Measurements from ENCODE around the gene QKI. TPM values are rescaled to one million over a fixed set of nuclear protein-coding genes. Genes with fewer than 3 reads are reported as not detected.

The QKI gene
- total and polyA plus RNA-seq, 3 experiments from 2014 or later = 27.5 to 58.8 (median 56.5) TPM

- DNase-seq = no peak
- peaks cover 42 to 62% (median 59%) of the 10 kb centered on the region in 3 donors for H3K4me1 Mint-ChIP-seq
- Histone ChIP-seq H3K36me3 (ENCODE audit: insufficient read depth, low read length) (no peaks in the 10 kb centered on the region), H3K27me3 (ENCODE audit: insufficient read depth, low read length, poor library complexity, severe bottlenecking) (no peaks in the 10 kb centered on the region), H3K4me1 (ENCODE audit: insufficient read depth, low read length) (peaks cover 32% of the 10 kb centered on the region), H3K27ac (ENCODE audit: low read depth, low read length) (peak overlapping the region; percentile 19), H3K9me3 (ENCODE audit: low read length) (no peaks in the 10 kb centered on the region), H3K4me3 (ENCODE audit: low read length) (no peak overlapping the region)
- peaks cover 0 to 13% (median 0%) of the 10 kb centered on the region in 3 donors for H3K36me3 Mint-ChIP-seq
- H3K27me3 Mint-ChIP-seq = peaks cover 0 to 2% of the 10 kb centered on the region in 2 donors
- ChIA-PET POLR2A (no interaction called here), CTCF (interaction anchor here (1.3 kb wide), 1 partner anchor 144 kb away, joined by 3 read pairs; no protein-coding TSS in a partner anchor)
- peak overlapping the region in 5 of 7 donors; percentile 49 to 96 (median 64) for H3K4me3 Mint-ChIP-seq
- no peaks in the 10 kb centered on the region for H3K9me3 Mint-ChIP-seq
- peak overlapping the region in 2 of 8 donors; percentile 63 to 96 for H3K27ac Mint-ChIP-seq
Measured at GRCh38 chr6:163417595-163417994, 3.1 kb downstream of the QKI start.

GRCh38 chr6:163418311-163419029, 4.0 kb downstream of the QKI start:
- H3K27me3 ChIP-seq (ENCODE audit: insufficient read depth, low read length, poor library complexity, severe bottlenecking) = no peaks in the 10 kb centered on the region
- H3K36me3 ChIP-seq (ENCODE audit: insufficient read depth, low read length) = no peaks in the 10 kb centered on the region
- DNase-seq = no peak
- H3K27ac Mint-ChIP-seq = peak overlapping the region in 4 of 8 donors; percentile 17 to 44 (median 29)
- no peak overlapping the region for H3K4me3 ChIP-seq (ENCODE audit: low read length)
- POLR2A ChIA-PET = no interaction called here
- H3K27ac ChIP-seq (ENCODE audit: low read depth, low read length) = peak overlapping the region; percentile 27
- H3K4me3 Mint-ChIP-seq = peak overlapping the region in 4 of 7 donors; percentile 3 to 53 (median 30)
- CTCF ChIA-PET = interaction anchor here (1.6 kb wide), 1 partner anchor 136 kb away, joined by 3 read pairs; no protein-coding TSS in a partner anchor
- no peaks in the 10 kb centered on the region for H3K9me3 Mint-ChIP-seq
- no peaks in the 10 kb centered on the region for H3K9me3 ChIP-seq (ENCODE audit: low read length)
- peaks cover 38 to 60% (median 57%) of the 10 kb centered on the region in 3 donors for H3K4me1 Mint-ChIP-seq
- peaks cover 0 to 11% (median 0%) of the 10 kb centered on the region in 3 donors for H3K36me3 Mint-ChIP-seq
- H3K27me3 Mint-ChIP-seq = peaks cover 0 to 2% of the 10 kb centered on the region in 2 donors
- H3K4me1 ChIP-seq (ENCODE audit: insufficient read depth, low read length) = peaks cover 27% of the 10 kb centered on the region

DNA sequence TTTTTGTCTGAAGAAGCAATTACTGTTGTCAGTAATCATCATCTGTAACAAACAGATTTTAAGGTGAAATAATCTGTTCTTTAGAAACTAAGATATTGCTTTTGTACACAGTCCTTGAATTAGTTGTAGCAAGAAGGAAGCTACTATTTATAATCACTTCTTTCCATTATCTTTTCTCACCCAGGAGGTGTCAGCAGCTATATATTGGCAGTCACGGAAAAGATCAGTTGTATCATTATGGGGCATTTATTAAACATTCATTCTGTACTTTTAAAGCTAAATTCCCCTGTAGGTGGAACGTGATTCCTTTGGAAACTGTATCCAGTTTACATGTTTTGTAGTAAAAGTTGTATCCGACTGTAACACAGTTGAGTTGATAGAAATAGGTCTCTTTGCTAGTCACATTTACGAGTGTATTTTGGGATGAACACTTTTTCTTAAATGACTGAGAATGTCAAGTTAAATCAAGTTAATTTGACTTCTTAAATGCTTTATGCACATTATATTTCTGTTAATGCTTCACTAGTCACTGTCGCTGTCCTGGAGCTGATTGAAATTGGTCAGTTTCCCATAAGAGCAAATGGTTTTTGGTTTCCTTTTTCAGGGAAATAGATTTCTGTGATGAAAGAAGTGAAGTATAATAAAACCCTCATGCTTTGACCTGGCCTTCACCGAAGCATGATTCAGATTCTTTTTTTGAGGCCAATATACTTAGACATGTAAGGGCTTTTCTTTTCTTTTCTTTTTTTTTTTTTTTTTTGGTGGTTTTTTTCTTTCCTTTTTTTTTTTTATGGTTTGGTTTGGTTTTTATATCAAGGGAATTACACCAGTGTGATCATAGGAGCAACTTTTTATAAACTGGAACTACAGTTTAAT, 5.1 kb downstream of the QKI start:
- H3K4me1 Mint-ChIP-seq = peaks cover 44 to 69% (median 66%) of the 10 kb centered on the region in 3 donors
- Histone ChIP-seq H3K36me3 (ENCODE audit: insufficient read depth, low read length) (no peaks in the 10 kb centered on the region), H3K4me3 (ENCODE audit: low read length) (no peak overlapping the region), H3K27me3 (ENCODE audit: insufficient read depth, low read length, poor library complexity, severe bottlenecking) (no peaks in the 10 kb centered on the region), H3K4me1 (ENCODE audit: insufficient read depth, low read length) (peaks cover 27% of the 10 kb centered on the region), H3K27ac (ENCODE audit: low read depth, low read length) (peak overlapping the region; percentile 20), H3K9me3 (ENCODE audit: low read length) (no peaks in the 10 kb centered on the region)
- CTCF ChIA-PET = interaction anchor here (0.8 to 1.6 kb wide), 2 partner anchors 135 kb away, joined by 3 read pairs; no protein-coding TSS in a partner anchor
- peak overlapping the region in 4 of 7 donors; percentile 24 to 70 (median 46) for H3K4me3 Mint-ChIP-seq
- no peak for DNase-seq
- H3K9me3 Mint-ChIP-seq = no peaks in the 10 kb centered on the region
- peaks cover 0 to 11% (median 0%) of the 10 kb centered on the region in 3 donors for H3K36me3 Mint-ChIP-seq
- peaks cover 0 to 2% of the 10 kb centered on the region in 2 donors for H3K27me3 Mint-ChIP-seq
- POLR2A ChIA-PET = no interaction called here
- H3K27ac Mint-ChIP-seq = peak overlapping the region in 2 of 8 donors; percentile 15 to 62

DNA sequence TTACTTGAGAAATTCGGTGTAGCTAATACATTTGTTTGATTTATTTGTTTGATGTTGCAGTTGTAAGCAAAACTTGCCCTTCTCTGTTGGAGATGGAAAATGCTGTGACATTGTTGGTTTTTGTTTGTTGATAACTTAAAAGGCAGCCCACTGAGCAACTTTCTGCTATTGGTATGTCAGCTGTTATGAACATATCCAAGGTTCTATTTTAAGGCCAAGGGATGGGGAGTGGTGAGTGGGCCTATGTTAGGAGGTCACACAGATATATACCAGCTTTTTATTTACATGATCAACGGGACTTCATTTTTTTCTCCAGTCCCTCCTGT, 5.7 kb downstream of the QKI start:
- Mint-ChIP-seq H3K4me3 (peak overlapping the region in 2 of 7 donors; percentile 21 to 31), H3K27me3 (peaks cover 0 to 2% of the 10 kb centered on the region in 2 donors), H3K9me3 (no peaks in the 10 kb centered on the region), H3K27ac (peak overlapping the region in 3 of 8 donors; percentile 15 to 62 (median 21)), H3K4me1 (peaks cover 49 to 74% (median 71%) of the 10 kb centered on the region in 3 donors), H3K36me3 (peaks cover 0 to 11% (median 0%) of the 10 kb centered on the region in 3 donors)
- POLR2A ChIA-PET = no interaction called here
- no peaks in the 10 kb centered on the region for H3K9me3 ChIP-seq (ENCODE audit: low read length)
- H3K27me3 ChIP-seq (ENCODE audit: insufficient read depth, low read length, poor library complexity, severe bottlenecking) = no peaks in the 10 kb centered on the region
- H3K36me3 ChIP-seq (ENCODE audit: insufficient read depth, low read length) = no peaks in the 10 kb centered on the region
- DNase-seq = no peak
- H3K27ac ChIP-seq (ENCODE audit: low read depth, low read length) = no peak overlapping the region
- peaks cover 27% of the 10 kb centered on the region for H3K4me1 ChIP-seq (ENCODE audit: insufficient read depth, low read length)
- CTCF ChIA-PET = interaction anchor here (0.8 kb wide), 1 partner anchor 134 kb away, joined by 3 read pairs; no protein-coding TSS in a partner anchor
- no peak overlapping the region for H3K4me3 ChIP-seq (ENCODE audit: low read length)

- H3K4me1 Mint-ChIP-seq = peaks cover 44 to 70% (median 58%) of the 10 kb centered on the region in 3 donors
- ChIA-PET CTCF (no interaction called here), POLR2A (no interaction called here)
- Histone ChIP-seq H3K4me3 (ENCODE audit: low read length) (no peak overlapping the region), H3K27ac (ENCODE audit: low read depth, low read length) (no peak overlapping the region), H3K9me3 (ENCODE audit: low read length) (no peaks in the 10 kb centered on the region), H3K4me1 (ENCODE audit: insufficient read depth, low read length) (peaks cover 20% of the 10 kb centered on the region), H3K36me3 (ENCODE audit: insufficient read depth, low read length) (no peaks in the 10 kb centered on the region), H3K27me3 (ENCODE audit: insufficient read depth, low read length, poor library complexity, severe bottlenecking) (no peaks in the 10 kb centered on the region)
- no peak overlapping the region for H3K27ac Mint-ChIP-seq
- no peaks in the 10 kb centered on the region for H3K9me3 Mint-ChIP-seq
- no peaks in the 10 kb centered on the region for H3K27me3 Mint-ChIP-seq
- H3K36me3 Mint-ChIP-seq = peaks cover 0 to 3% (median 0%) of the 10 kb centered on the region in 3 donors
- H3K4me3 Mint-ChIP-seq = no peak overlapping the region
- no peak for DNase-seq
Measured at GRCh38 chr6:163422550-163422949, 8.0 kb downstream of the QKI start.

DNA sequence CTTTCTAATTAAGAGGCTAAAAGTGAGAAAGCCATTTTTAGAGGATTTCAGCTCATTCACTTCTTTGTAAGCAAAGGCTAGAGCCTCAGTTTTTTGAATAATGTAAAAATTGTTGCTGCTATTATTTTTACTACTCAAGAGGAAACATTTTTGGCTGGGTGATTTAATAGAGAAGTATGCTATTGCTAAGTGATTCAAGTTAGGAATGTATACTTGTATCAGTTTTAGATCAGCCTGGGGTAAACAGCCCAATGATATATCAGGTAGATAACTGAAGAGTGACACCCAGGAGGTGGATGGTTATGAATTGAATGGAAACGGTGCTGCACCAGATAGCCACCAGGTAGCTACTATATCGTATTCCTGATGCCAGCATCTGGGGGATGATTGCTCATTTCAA, 9.2 kb downstream of the QKI start:
- H3K4me3 Mint-ChIP-seq = no peak overlapping the region
- Histone ChIP-seq H3K4me1 (ENCODE audit: insufficient read depth, low read length) (peaks cover 11% of the 10 kb centered on the region), H3K27me3 (ENCODE audit: insufficient read depth, low read length, poor library complexity, severe bottlenecking) (no peaks in the 10 kb centered on the region), H3K27ac (ENCODE audit: low read depth, low read length) (no peak overlapping the region), H3K4me3 (ENCODE audit: low read length) (no peak overlapping the region), H3K9me3 (ENCODE audit: low read length) (no peaks in the 10 kb centered on the region), H3K36me3 (ENCODE audit: insufficient read depth, low read length) (no peaks in the 10 kb centered on the region)
- CTCF ChIA-PET = no interaction called here
- no peak for DNase-seq
- H3K27ac Mint-ChIP-seq = peak overlapping the region in 1 of 8 donors; percentile 71
- H3K9me3 Mint-ChIP-seq = no peaks in the 10 kb centered on the region
- POLR2A ChIA-PET = no interaction called here
- no peaks in the 10 kb centered on the region for H3K27me3 Mint-ChIP-seq
- H3K4me1 Mint-ChIP-seq = peaks cover 39 to 70% (median 58%) of the 10 kb centered on the region in 3 donors
- H3K36me3 Mint-ChIP-seq = peaks cover 0 to 3% (median 0%) of the 10 kb centered on the region in 3 donors

GRCh38 chr6:163427498-163428254, 13.2 kb downstream of the QKI start:
- H3K4me1 ChIP-seq (ENCODE audit: insufficient read depth, low read length) = no peaks in the 10 kb centered on the region
- H3K4me3 ChIP-seq (ENCODE audit: low read length) = no peak overlapping the region
- no peaks in the 10 kb centered on the region for H3K9me3 ChIP-seq (ENCODE audit: low read length)
- no peaks in the 10 kb centered on the region for H3K9me3 Mint-ChIP-seq
- no peaks in the 10 kb centered on the region for H3K27me3 ChIP-seq (ENCODE audit: insufficient read depth, low read length, poor library complexity, severe bottlenecking)
- no peaks in the 10 kb centered on the region for H3K36me3 ChIP-seq (ENCODE audit: insufficient read depth, low read length)
- ChIA-PET POLR2A (interaction anchor here (0.7 kb wide), 1 partner anchor 15 kb away, joined by 6 read pairs; no protein-coding TSS in a partner anchor), CTCF (interaction anchor here (1.8 kb wide), 1 partner anchor 127 kb away, joined by 4 read pairs; no protein-coding TSS in a partner anchor)
- no peak overlapping the region for H3K4me3 Mint-ChIP-seq
- peaks cover 44 to 72% (median 61%) of the 10 kb centered on the region in 3 donors for H3K4me1 Mint-ChIP-seq
- DNase-seq = no peak
- no peaks in the 10 kb centered on the region for H3K36me3 Mint-ChIP-seq
- no peaks in the 10 kb centered on the region for H3K27me3 Mint-ChIP-seq
- H3K27ac Mint-ChIP-seq = no peak overlapping the region
- H3K27ac ChIP-seq (ENCODE audit: low read depth, low read length) = no peak overlapping the region

Data from CD8-positive, alpha-beta memory T cell (primary cell).